Gastrocnemius medialis (tissue), 4 donors: ENCODE measurements around the gene SETBP1. TPM values are rescaled to one million over a fixed set of nuclear protein-coding genes. Genes with fewer than 3 reads are reported as not detected.

Source experiments
- ATAC-seq, 2 donors: fragments of 150-250 bp; one replicate each; pipeline ENCODE4 v1.9.1; 2016
- DNase-seq, 2 donors: peaks; one replicate each; pipeline ENCODE4 v3.0.0-alpha.2; 2019
- H3K27ac ChIP-seq, 4 donors: fragments of 200-600 bp; sonication (generic); 1 replicate in 1 of 4; 2 replicates in 3 of 4; pipeline ENCODE4 v1.5.1; 2016 to 2018; ENCODE audit warnings: mild to moderate bottlenecking in 2 of 4, moderate library complexity in 1 of 4
- H3K27me3 ChIP-seq, 3 donors: fragments of 200-600 bp; sonication (generic) in 2 of 3; 1 replicate in 1 of 3; 2 replicates in 2 of 3; pipeline versions ENCODE4 v1.5.1 to v1.6.0; 2016 to 2019; ENCODE audit warnings: mild to moderate bottlenecking in 1 of 3, moderate library complexity in 1 of 3
- H3K36me3 ChIP-seq, 2 donors: fragments of 200-600 bp; sonication (generic) in 1 of 2; one replicate each; pipeline ENCODE4 v1.5.1; 2017 to 2018
- H3K4me1 ChIP-seq, 2 donors: fragments of 200-600 bp; sonication (generic) in 1 of 2; one replicate each; pipeline ENCODE4 v1.5.1; 2016 to 2017; ENCODE audit warnings: mild to moderate bottlenecking in 2 of 2
- H3K4me3 ChIP-seq, 4 donors: fragments of 200-600 bp; sonication (generic) in 3 of 4; 1 replicate in 1 of 4; 2 replicates in 3 of 4; pipeline ENCODE4 v1.5.1; 2016 to 2019; ENCODE audit warnings: mild to moderate bottlenecking in 2 of 4
- H3K9me3 ChIP-seq, 3 donors: fragments of 200-600 bp; sonication (generic) in 2 of 3; 1 replicate in 1 of 3; 2 replicates in 2 of 3; pipeline ENCODE4 v1.5.1; 2016 to 2019
- CTCF ChIP-seq, 5 experiments: fragments of 450-650 bp in 3 of 5; fragments of 200-600 bp in 2 of 5; sonication (generic) in 2 of 5; IDR thresholded peaks in 4 of 5; conservative IDR thresholded peaks in 1 of 5; 1 replicate in 4 of 5; 2 replicates in 1 of 5; pipeline ENCODE4 v1.5.1; 2016 to 2019; ENCODE audit warnings: antibody characterized with exemption in 5 of 5, mild to moderate bottlenecking in 3 of 5, moderate library complexity in 3 of 5
- POLR2A ChIP-seq, 2 donors: fragments of 450-650 bp; IDR thresholded peaks; one replicate each; pipeline ENCODE4 v1.6.1; 2017; ENCODE audit warnings: antibody characterized with exemption in 2 of 2, mild to moderate bottlenecking in 2 of 2, moderate library complexity in 2 of 2
- in situ Hi-C, 4 donors: fragments of 200-750 bp; cut with MboI; loops; one replicate each; pipeline versions ENCODE4 v1.15.0 to v1.8.0; 2017; ENCODE audit warnings: low sequenced_read_pairs in 4 of 4
- intact Hi-C: fragments of 100-400 bp; cut with DNase I; formaldehyde crosslinking; loops from one replicate; pipeline ENCODE4 v1.15.1; 2023; ENCODE audit warnings: low total_unique reads
- total RNA-seq, 4 donors: library from RNA; depleted of rRNA; stranded (reverse); fragments of >200 nt; gene quantifications; one replicate each; pipeline versions ENCODE4 v1.1.0 to v1.2.3, GENCODE V29; 2016

SETBP1 gene
- total RNA-seq, 4 donors from 2014 or later = 9.2 to 20.0 (median 15.3) TPM

GRCh38 chr18:44699572-44700261, 19.0 kb downstream of the SETBP1 start:
- in situ Hi-C loops = loop anchor here in 1 of 4 donors (25.0 kb wide), 1 partner anchor 88 kb away; no protein-coding TSS in a partner anchor
- TF ChIP-seq CTCF (IDR thresholded peaks at IDR 0.05 in 4 of 5, conservative IDR thresholded peaks at IDR 0.05 in 1 of 5) (no peak), POLR2A (IDR thresholded peaks at IDR 0.05) (no peak)
- intact Hi-C loops = loop anchor here (5.0 kb wide), 2 partner anchors 93 to 623 kb away; no protein-coding TSS in a partner anchor
- Histone ChIP-seq H3K27me3 (no peaks in the 10 kb centered on the region), H3K27ac (peak overlapping the region; percentile 63 to 80 (median 72)), H3K4me1 (peaks cover 73 to 77% of the 10 kb centered on the region in 2 donors), H3K36me3 (no peaks in the 10 kb centered on the region), H3K4me3 (no peak overlapping the region), H3K9me3 (no peaks in the 10 kb centered on the region)
- ATAC-seq (no peak), DNase-seq (no peak)

GRCh38 chr18:44700652-44701051, 20.0 kb downstream of the SETBP1 start:
- Histone ChIP-seq H3K4me1 (peaks cover 75 to 76% of the 10 kb centered on the region in 2 donors), H3K9me3 (no peaks in the 10 kb centered on the region), H3K27ac (peak overlapping the region; percentile 63 to 80 (median 72)), H3K36me3 (no peaks in the 10 kb centered on the region), H3K27me3 (no peaks in the 10 kb centered on the region), H3K4me3 (no peak overlapping the region)
- in situ Hi-C loops = no loop called here
- TF ChIP-seq POLR2A (IDR thresholded peaks at IDR 0.05) = no peak
- no peak for TF ChIP-seq CTCF (IDR thresholded peaks at IDR 0.05 in 4 of 5, conservative IDR thresholded peaks at IDR 0.05 in 1 of 5)
- intact Hi-C loops = no loop called here
- ATAC-seq (peak; percentile 64), DNase-seq (peak; percentile 40 to 56)

- intact Hi-C loops = no loop called here
- Histone ChIP-seq H3K36me3 (no peaks in the 10 kb centered on the region), H3K4me3 (no peak overlapping the region), H3K27me3 (no peaks in the 10 kb centered on the region), H3K27ac (peak overlapping the region; percentile 63 to 80 (median 72)), H3K9me3 (no peaks in the 10 kb centered on the region), H3K4me1 (peaks cover 70% of the 10 kb centered on the region in 2 donors)
- in situ Hi-C loops = no loop called here
- ATAC-seq (no peak), DNase-seq (no peak)
- TF ChIP-seq CTCF (IDR thresholded peaks at IDR 0.05 in 4 of 5, conservative IDR thresholded peaks at IDR 0.05 in 1 of 5) = no peak
- no peak for TF ChIP-seq POLR2A (IDR thresholded peaks at IDR 0.05)
These were observed 20.5 kb downstream of the SETBP1 start for GRCh38 chr18:44701227-44701626.

- H3K4me3 ChIP-seq = no peak overlapping the region
- TF ChIP-seq POLR2A (IDR thresholded peaks at IDR 0.05) = no peak
- no peak for TF ChIP-seq CTCF (IDR thresholded peaks at IDR 0.05 in 4 of 5, conservative IDR thresholded peaks at IDR 0.05 in 1 of 5)
- H3K36me3 ChIP-seq = no peaks in the 10 kb centered on the region
- peaks cover 67% of the 10 kb centered on the region in 2 donors for H3K4me1 ChIP-seq
- H3K9me3 ChIP-seq = no peaks in the 10 kb centered on the region
- no peak for DNase-seq
- H3K27ac ChIP-seq = peak overlapping the region in 1 of 4 donors; percentile 31
- no peaks in the 10 kb centered on the region for H3K27me3 ChIP-seq
- in situ Hi-C loops (no loop called here), intact Hi-C loops (no loop called here)
- no peak for ATAC-seq
These were observed 21.9 kb downstream of the SETBP1 start for GRCh38 chr18:44702594-44702993.
